ENCODE data around the gene ROR1. TPM values are rescaled to one million over a fixed set of nuclear protein-coding genes. Genes with fewer than 3 reads are reported as not detected.

Gene ROR1
- total RNA-seq, 2 donors from 2014 or later = 12.9 to 40.8 TPM

DNA sequence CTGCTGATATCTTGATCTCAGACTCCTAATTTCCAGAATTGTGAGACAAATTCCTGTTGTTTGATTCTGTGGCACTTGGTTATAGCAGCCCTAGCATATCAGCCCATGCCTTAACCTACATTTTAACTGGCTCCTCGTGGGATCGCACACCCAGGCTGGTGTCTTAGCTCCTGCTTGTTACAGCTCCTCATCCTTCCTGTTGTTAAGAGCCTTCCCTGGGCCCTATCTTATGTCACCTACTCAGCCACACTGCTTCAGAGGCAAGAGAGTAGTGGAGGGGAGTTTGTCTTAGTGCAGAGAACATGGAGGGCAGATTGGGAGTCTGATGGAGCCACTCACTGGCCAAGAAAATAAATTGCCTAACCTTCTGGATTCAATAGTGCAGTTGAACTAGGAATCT is 131.0 kb downstream of the ROR1 start:
- Histone ChIP-seq H3K27ac (no peak overlapping the region), H3K4me1 (peaks cover 0 to 7% of the 10 kb centered on the region in 2 donors), H3K36me3 (no peaks in the 10 kb centered on the region), H3K4me3 (no peak overlapping the region), H3K27me3 (no peaks in the 10 kb centered on the region), H3K9me3 (no peaks in the 10 kb centered on the region)
- TF ChIP-seq, protein P1, sequence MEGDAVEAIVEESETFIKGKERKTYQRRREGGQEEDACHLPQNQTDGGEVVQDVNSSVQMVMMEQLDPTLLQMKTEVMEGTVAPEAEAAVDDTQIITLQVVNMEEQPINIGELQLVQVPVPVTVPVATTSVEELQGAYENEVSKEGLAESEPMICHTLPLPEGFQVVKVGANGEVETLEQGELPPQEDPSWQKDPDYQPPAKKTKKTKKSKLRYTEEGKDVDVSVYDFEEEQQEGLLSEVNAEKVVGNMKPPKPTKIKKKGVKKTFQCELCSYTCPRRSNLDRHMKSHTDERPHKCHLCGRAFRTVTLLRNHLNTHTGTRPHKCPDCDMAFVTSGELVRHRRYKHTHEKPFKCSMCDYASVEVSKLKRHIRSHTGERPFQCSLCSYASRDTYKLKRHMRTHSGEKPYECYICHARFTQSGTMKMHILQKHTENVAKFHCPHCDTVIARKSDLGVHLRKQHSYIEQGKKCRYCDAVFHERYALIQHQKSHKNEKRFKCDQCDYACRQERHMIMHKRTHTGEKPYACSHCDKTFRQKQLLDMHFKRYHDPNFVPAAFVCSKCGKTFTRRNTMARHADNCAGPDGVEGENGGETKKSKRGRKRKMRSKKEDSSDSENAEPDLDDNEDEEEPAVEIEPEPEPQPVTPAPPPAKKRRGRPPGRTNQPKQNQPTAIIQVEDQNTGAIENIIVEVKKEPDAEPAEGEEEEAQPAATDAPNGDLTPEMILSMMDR (IDR thresholded peaks at IDR 0.05) = no peak
- no peak for DNase-seq (ENCODE audit: low spot score)

DNA sequence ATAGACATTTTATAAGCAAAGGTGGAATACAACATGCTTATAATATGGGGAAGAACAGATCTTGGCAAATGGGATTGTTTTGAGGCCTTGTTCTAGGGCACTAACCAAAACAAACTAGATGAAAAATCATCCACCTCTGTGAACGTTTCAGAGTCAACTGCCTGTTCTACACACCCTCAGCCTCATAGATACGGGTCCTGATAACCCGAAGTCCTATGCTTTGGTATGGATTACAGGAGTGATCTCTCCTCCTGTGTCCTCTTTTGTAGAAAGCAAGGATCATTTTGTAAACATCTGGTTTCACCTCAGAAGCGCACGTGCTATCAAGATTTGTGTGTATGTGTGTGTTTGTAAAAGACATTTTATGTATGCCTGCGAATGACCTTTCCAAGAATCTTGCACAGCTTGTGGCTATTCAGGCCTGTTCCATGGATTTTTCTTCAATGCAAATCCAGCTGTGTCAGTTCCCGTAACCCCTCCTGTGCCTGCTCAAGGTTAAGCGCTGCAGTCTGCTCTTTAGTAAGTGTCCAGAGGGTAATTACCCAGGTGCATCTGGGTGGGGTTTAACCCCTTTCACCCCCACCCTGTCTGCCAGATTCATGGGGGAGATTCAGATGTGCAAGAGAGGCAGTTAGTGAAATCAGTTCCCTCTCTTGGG is 132.4 kb downstream of the ROR1 start:
- Histone ChIP-seq H3K4me1 (peaks cover 0 to 7% of the 10 kb centered on the region in 2 donors), H3K27me3 (no peaks in the 10 kb centered on the region), H3K27ac (no peak overlapping the region), H3K4me3 (no peak overlapping the region), H3K36me3 (no peaks in the 10 kb centered on the region), H3K9me3 (no peaks in the 10 kb centered on the region)
- DNase-seq (ENCODE audit: low spot score) = no peak
- TF ChIP-seq, protein P1 (IDR thresholded peaks at IDR 0.05) = no peak

DNA sequence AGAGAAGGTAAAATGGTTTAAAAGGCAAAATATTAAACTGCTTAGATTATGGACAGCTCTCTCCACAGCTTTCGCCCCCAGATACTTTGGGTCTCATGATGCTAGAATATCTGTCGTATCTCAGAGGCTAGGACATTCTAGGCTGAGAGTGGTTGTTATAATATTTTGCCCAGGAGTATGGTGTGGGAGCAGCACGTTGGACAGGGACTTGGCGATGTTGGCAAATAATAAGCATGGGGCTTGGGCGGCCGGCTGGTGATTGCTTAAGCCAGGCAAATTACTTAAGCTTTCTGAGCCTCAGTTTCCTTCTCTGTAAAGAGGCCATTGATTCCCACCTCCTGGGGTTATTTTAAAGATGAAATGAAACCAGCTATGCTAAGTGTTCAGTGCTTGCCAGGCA is 133.2 kb downstream of the ROR1 start:
- Histone ChIP-seq H3K4me1 (peaks cover 0 to 7% of the 10 kb centered on the region in 2 donors), H3K4me3 (no peak overlapping the region), H3K27me3 (no peaks in the 10 kb centered on the region), H3K9me3 (no peaks in the 10 kb centered on the region), H3K27ac (no peak overlapping the region), H3K36me3 (no peaks in the 10 kb centered on the region)
- TF ChIP-seq, protein P1 (IDR thresholded peaks at IDR 0.05) = no peak
- no peak for DNase-seq (ENCODE audit: low spot score)

DNA sequence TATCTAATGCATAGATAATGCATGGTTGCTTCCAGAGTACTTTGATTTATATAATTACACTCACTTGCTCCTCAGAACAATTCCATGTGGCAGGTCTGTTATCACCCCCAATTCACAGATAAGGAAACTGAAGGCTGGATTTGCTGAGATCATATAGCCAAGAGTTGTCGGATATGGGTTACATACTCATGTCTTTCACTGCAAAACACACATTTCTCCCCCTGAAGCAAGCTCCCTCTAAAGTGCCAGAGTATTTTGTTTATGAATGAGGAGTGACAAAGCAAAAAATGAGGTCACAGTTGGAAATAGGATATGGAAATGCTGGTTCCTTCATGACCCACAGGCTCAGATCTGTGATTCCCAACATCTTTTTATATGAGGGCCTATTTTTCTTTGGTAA is 134.2 kb downstream of the ROR1 start:
- H3K4me1 ChIP-seq = peaks cover 0 to 8% of the 10 kb centered on the region in 2 donors
- no peaks in the 10 kb centered on the region for H3K9me3 ChIP-seq
- no peak for DNase-seq (ENCODE audit: low spot score)
- no peak overlapping the region for H3K4me3 ChIP-seq
- H3K27me3 ChIP-seq = no peaks in the 10 kb centered on the region
- no peaks in the 10 kb centered on the region for H3K36me3 ChIP-seq
- no peak overlapping the region for H3K27ac ChIP-seq
- TF ChIP-seq, protein P1 (IDR thresholded peaks at IDR 0.05) = no peak

DNA sequence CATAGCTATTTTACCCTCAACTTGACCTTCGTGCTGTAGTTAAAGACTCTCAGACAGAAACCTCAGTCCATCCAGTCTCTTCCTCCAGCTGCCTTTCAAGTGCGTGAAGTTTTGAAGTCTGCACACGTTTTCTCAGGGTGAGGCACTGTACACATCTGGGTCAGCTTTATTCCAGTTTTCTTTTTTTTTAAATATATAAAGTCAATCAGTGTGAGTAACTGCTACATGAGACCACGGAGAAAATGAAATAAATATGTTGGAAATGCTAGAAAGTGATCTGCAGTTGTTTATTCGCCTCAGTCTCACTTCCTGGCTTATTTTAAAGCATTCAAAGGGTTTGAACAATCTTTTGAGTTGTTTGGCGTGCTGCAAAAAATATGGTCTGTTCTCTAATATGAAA is 135.7 kb downstream of the ROR1 start:
- Histone ChIP-seq H3K27me3 (no peaks in the 10 kb centered on the region), H3K9me3 (no peaks in the 10 kb centered on the region), H3K36me3 (no peaks in the 10 kb centered on the region), H3K4me3 (no peak overlapping the region), H3K27ac (no peak overlapping the region), H3K4me1 (peaks cover 0 to 18% of the 10 kb centered on the region in 2 donors)
- DNase-seq (ENCODE audit: low spot score) = no peak
- TF ChIP-seq, protein P1 (IDR thresholded peaks at IDR 0.05) = no peak

DNA sequence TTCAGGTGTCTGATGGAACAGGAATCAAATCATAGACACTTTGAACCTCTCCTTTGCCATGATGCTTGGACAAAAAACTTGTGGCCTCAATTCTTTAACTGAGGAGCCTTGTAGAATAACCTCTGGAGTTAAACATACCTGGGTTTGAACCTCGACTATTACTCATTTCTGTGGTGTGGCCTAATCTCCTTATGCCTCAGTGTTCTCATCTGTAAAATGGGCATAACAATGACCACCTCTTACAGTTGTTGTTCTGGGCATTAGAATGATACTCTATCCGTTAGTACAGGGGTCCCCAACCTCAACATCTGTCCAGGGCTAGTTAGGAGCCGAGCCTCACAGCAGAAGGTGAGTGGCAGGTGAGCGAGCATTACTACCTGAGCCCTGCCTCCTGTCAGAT is 137.2 kb downstream of the ROR1 start:
- no peaks in the 10 kb centered on the region for H3K9me3 ChIP-seq
- H3K36me3 ChIP-seq = no peaks in the 10 kb centered on the region
- H3K27me3 ChIP-seq = no peaks in the 10 kb centered on the region
- no peak overlapping the region for H3K4me3 ChIP-seq
- peaks cover 0 to 18% of the 10 kb centered on the region in 2 donors for H3K4me1 ChIP-seq
- no peak overlapping the region for H3K27ac ChIP-seq
- no peak for DNase-seq (ENCODE audit: low spot score)
- TF ChIP-seq, protein P1 (IDR thresholded peaks at IDR 0.05) = no peak

All from right atrium auricular region (tissue), 2 donors.